Measurements from ENCODE around the gene SPINT1.

Gene SPINT1

GRCh38 chr15:40819048-40819447 is 24.8 kb upstream of the SPINT1 start:
- peaks cover 7% of the 10 kb centered on the region for H3K36me3 Mint-ChIP-seq
- H3K27ac Mint-ChIP-seq = no peak overlapping the region
- no peaks in the 10 kb centered on the region for H3K9me3 Mint-ChIP-seq
- peaks cover 3% of the 10 kb centered on the region for H3K4me1 Mint-ChIP-seq
- ATAC-seq (ENCODE audit: low read depth) = no peak
- H3K27me3 Mint-ChIP-seq = no peaks in the 10 kb centered on the region
- DNase-seq (ENCODE audit: low spot score in 2 of 2) = no peak
- H3K4me3 Mint-ChIP-seq = no peak overlapping the region

- Mint-ChIP-seq H3K4me1 (no peaks in the 10 kb centered on the region), H3K4me3 (no peak overlapping the region), H3K36me3 (no peaks in the 10 kb centered on the region), H3K27me3 (no peaks in the 10 kb centered on the region), H3K9me3 (no peaks in the 10 kb centered on the region), H3K27ac (no peak overlapping the region)
- DNase-seq (ENCODE audit: low spot score in 2 of 2) = no peak
- ATAC-seq (ENCODE audit: low read depth) = no peak
Observed at GRCh38 chr15:40821195-40821594, 22.7 kb upstream of the SPINT1 start.

- no peak for ATAC-seq (ENCODE audit: low read depth)
- Mint-ChIP-seq H3K27ac (no peak overlapping the region), H3K36me3 (no peaks in the 10 kb centered on the region), H3K4me1 (no peaks in the 10 kb centered on the region), H3K27me3 (no peaks in the 10 kb centered on the region), H3K4me3 (no peak overlapping the region), H3K9me3 (no peaks in the 10 kb centered on the region)
- no peak for DNase-seq (ENCODE audit: low spot score in 2 of 2)
Observed at GRCh38 chr15:40823572-40824343, 20.1 kb upstream of the SPINT1 start.

- DNase-seq (ENCODE audit: low spot score in 2 of 2) (no peak), ATAC-seq (ENCODE audit: low read depth) (no peak)
- Mint-ChIP-seq H3K4me3 (no peak overlapping the region), H3K27ac (no peak overlapping the region), H3K36me3 (no peaks in the 10 kb centered on the region), H3K27me3 (no peaks in the 10 kb centered on the region), H3K4me1 (no peaks in the 10 kb centered on the region), H3K9me3 (no peaks in the 10 kb centered on the region)
Observed at GRCh38 chr15:40825661-40826422, 18.0 kb upstream of the SPINT1 start.

- H3K27ac Mint-ChIP-seq = no peak overlapping the region
- peaks cover under 1% of the 10 kb centered on the region for H3K36me3 Mint-ChIP-seq
- H3K27me3 Mint-ChIP-seq = no peaks in the 10 kb centered on the region
- no peaks in the 10 kb centered on the region for H3K4me1 Mint-ChIP-seq
- no peaks in the 10 kb centered on the region for H3K9me3 Mint-ChIP-seq
- H3K4me3 Mint-ChIP-seq = no peak overlapping the region
- ATAC-seq (ENCODE audit: low read depth) (no peak), DNase-seq (ENCODE audit: low spot score in 2 of 2) (no peak)
Observed at GRCh38 chr15:40826423-40827075, 17.3 kb upstream of the SPINT1 start.

- DNase-seq (ENCODE audit: low spot score in 2 of 2) = no peak
- Mint-ChIP-seq H3K27ac (no peak within 1 kb of the TSS), H3K27me3 (no peaks in the 10 kb centered on the region), H3K9me3 (peaks cover 2% of the 10 kb centered on the region), H3K4me3 (no peak within 1 kb of the TSS), H3K36me3 (peaks cover 5% of the 10 kb centered on the region), H3K4me1 (no peaks in the 10 kb centered on the region)
- ATAC-seq (ENCODE audit: low read depth) = no peak
Observed at GRCh38 chr15:40828447-40829036, 15.3 kb upstream of the SPINT1 start, which contains the start of gene PPP1R14D. Gene PPP1R14D (minus strand): TSS chr15:40828708. CDS start chr15:40828641, 67 bp downstream.

GRCh38 chr15:40829115-40829514 is 14.7 kb upstream of the SPINT1 start:
- Mint-ChIP-seq H3K36me3 (peaks cover 5% of the 10 kb centered on the region), H3K9me3 (peaks cover 2% of the 10 kb centered on the region), H3K4me3 (no peak overlapping the region), H3K4me1 (no peaks in the 10 kb centered on the region), H3K27ac (no peak overlapping the region), H3K27me3 (no peaks in the 10 kb centered on the region)
- ATAC-seq (ENCODE audit: low read depth) = no peak
- DNase-seq (ENCODE audit: low spot score in 2 of 2) = no peak

- Mint-ChIP-seq H3K27ac (no peak overlapping the region), H3K9me3 (peaks cover 2% of the 10 kb centered on the region), H3K4me3 (no peak overlapping the region), H3K36me3 (peaks cover 5% of the 10 kb centered on the region), H3K4me1 (no peaks in the 10 kb centered on the region), H3K27me3 (no peaks in the 10 kb centered on the region)
- DNase-seq (ENCODE audit: low spot score in 2 of 2) = no peak
- no peak for ATAC-seq (ENCODE audit: low read depth)
Observed at GRCh38 chr15:40830884-40831283, 13.0 kb upstream of the SPINT1 start.

GRCh38 chr15:40831861-40832260 is 12.0 kb upstream of the SPINT1 start:
- ATAC-seq (ENCODE audit: low read depth) = no peak

GRCh38 chr15:40832903-40833302 is 10.9 kb upstream of the SPINT1 start:
- Mint-ChIP-seq H3K27me3 (no peaks in the 10 kb centered on the region), H3K4me3 (no peak overlapping the region), H3K9me3 (peaks cover 2% of the 10 kb centered on the region), H3K4me1 (no peaks in the 10 kb centered on the region), H3K27ac (no peak overlapping the region), H3K36me3 (peaks cover 5% of the 10 kb centered on the region)
- DNase-seq (ENCODE audit: low spot score in 2 of 2) (no peak), ATAC-seq (ENCODE audit: low read depth) (no peak)

More at GRCh38 chr15:40831861-40832260, 12.0 kb upstream of the SPINT1 start:
- Mint-ChIP-seq H3K4me1 (no peaks in the 10 kb centered on the region), H3K9me3 (peaks cover 2% of the 10 kb centered on the region), H3K36me3 (peaks cover 5% of the 10 kb centered on the region), H3K4me3 (no peak overlapping the region), H3K27me3 (no peaks in the 10 kb centered on the region), H3K27ac (no peak overlapping the region)
- DNase-seq (ENCODE audit: low spot score in 2 of 2) = no peak

- ATAC-seq (ENCODE audit: low read depth) (no peak), DNase-seq (ENCODE audit: low spot score in 2 of 2) (no peak)
- H3K36me3 Mint-ChIP-seq = peaks cover 5% of the 10 kb centered on the region
- no peak overlapping the region for H3K27ac Mint-ChIP-seq
- H3K4me1 Mint-ChIP-seq = no peaks in the 10 kb centered on the region
- peaks cover 2% of the 10 kb centered on the region for H3K9me3 Mint-ChIP-seq
- no peak overlapping the region for H3K4me3 Mint-ChIP-seq
- H3K27me3 Mint-ChIP-seq = no peaks in the 10 kb centered on the region
Observed at GRCh38 chr15:40836020-40836419, 7.8 kb upstream of the SPINT1 start.

- Mint-ChIP-seq H3K4me1 (peaks cover 3% of the 10 kb centered on the region), H3K4me3 (no peak overlapping the region), H3K36me3 (no peaks in the 10 kb centered on the region), H3K27ac (no peak overlapping the region), H3K27me3 (no peaks in the 10 kb centered on the region), H3K9me3 (no peaks in the 10 kb centered on the region)
- no peak for ATAC-seq (ENCODE audit: low read depth)
- no peak for DNase-seq (ENCODE audit: low spot score in 2 of 2)
Observed at GRCh38 chr15:40838756-40839155, 5.1 kb upstream of the SPINT1 start.

GRCh38 chr15:40841741-40842140 is 2.1 kb upstream of the SPINT1 start:
- no peaks in the 10 kb centered on the region for H3K9me3 Mint-ChIP-seq
- no peak overlapping the region for H3K27ac Mint-ChIP-seq
- H3K36me3 Mint-ChIP-seq = no peaks in the 10 kb centered on the region
- H3K27me3 Mint-ChIP-seq = no peaks in the 10 kb centered on the region
- H3K4me1 Mint-ChIP-seq = peaks cover 16% of the 10 kb centered on the region
- DNase-seq (ENCODE audit: low spot score in 2 of 2) = no peak
- H3K4me3 Mint-ChIP-seq = no peak overlapping the region
- ATAC-seq (ENCODE audit: low read depth) = no peak
